GM12874 (cell line): ENCODE data around the gene ZNF827.

Source experiments
- CTCF ChIP-seq: IDR thresholded peaks from 2 replicates; pipeline ENCODE4 v1.5.1; 2011; ENCODE audit warnings: low read depth, mild to moderate bottlenecking, control low read depth, low read length, moderate library complexity; ENCODE audit not compliant: insufficient read depth

The ZNF827 gene

DNA sequence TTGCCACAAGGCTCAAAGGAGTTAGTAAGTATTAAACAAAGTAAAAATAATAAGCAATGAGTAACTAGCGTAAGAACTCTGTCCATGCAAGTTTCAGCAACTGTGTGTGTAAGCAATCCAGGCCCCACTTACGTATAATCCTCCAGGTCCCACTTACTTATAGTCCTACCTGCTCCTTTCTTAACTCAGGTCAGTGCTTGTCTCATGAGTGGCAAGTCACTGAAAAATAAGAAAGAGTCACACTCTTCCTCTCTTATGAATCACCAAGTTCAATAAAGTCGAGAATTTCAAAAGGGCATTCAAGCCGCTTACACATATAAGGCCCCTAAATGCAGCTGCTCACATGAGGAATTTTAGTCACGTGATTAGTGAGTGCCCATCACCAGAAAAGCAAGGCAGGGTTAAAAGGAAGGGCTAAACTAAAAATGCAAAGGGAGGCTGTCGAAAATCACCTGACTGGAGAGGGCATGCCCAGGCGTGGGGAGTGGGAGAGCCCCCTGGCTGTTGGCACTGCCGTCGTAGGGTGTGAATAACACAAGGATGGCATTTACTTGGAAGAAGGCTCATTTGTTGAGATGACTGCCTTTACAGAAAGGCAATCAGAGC, 58.2 kb downstream of the ZNF827 start:
- no peak for TF ChIP-seq CTCF

DNA sequence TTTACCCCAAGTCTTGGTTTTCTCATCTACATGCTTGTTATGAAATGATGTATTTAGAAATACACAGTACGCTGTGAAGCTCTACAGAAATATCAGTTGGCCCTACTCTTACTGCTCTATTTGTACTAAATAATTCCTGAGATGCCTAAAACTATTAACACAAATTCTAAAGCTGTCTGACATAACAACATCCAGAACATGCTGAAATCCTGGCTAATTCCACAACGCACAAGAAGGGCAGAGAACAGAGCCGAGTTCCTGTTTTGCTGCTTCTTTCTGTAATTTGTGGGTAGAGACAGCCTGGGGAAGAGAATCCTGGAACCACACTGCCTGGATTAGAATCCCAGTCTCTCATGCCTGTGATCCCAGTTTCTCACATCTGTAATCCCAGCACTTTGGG, 59.0 kb downstream of the ZNF827 start:
- TF ChIP-seq CTCF: no peak

DNA sequence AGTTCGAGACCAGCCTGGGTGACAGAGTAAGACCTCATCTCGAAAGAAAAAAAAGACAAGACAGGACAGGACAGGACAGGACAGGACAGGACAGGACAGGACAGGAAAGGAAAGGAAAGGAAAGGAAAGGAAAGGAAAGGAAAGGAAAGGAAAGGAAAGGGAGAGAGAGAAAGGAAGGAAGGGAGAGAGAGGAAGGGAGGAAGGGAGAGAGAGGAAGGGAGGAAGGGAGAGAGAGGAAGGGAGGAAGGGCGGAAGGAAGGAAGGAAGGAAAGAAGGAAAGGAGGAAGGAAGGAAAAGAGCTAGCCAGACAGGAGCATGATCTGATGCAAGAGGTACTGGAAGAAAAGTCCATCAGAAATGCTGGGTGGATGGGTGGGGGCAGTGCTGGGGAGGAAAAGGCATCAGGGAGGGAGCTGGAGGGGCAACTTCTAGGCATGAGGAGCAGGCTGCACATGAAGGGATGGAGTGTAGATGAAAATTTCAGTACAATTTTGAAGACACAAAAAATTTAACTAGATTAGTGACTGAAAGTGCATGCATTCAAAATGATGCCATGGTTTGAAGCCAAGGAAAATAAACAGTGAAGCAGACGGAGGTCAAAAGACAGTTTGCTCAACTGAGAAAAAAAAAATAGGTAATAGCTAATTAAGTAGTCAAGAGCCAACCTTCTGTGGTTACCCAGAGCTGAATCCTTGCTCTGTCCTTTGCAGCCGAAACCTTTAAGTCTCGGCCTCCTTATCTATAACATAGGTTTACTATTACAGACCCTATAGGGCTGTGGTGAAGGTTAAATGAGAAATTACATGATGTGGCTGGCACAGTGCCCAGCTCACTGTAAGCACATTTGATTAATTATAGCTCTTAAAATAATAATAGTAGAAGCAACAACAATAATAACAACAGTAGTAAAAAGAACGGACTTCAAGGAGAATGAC, 59.9 kb downstream of the ZNF827 start:
- TF ChIP-seq CTCF: no peak

DNA sequence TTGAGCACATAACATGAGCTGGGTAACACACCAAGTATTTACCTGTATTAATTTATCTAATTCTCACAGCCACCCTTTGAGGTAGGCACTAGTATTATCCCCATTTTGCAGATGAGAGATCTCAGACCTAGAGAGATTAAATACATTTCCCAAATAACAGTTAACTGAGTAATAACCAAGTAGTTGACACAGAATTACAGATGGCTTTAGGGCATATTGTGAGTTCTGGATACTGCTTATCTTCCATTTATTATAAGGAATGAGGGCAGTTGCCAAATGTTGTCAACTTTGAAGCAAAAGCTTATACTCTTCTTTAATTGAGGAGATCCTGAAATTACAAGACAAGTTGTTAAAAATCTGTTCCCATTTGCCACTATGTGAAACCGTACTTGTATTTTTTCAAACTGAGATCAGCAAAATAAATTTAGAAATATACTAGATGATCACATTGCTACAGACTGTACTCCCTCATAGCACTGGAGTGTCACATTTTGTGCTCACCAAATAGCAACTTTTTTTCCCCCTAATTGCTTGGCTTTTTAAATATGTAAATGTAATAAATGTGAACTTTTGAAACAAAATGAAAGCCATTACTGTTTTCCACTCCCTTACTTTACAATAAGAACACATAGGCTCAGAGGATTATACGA, 62.0 kb downstream of the ZNF827 start:
- no peak for TF ChIP-seq CTCF

GRCh38 chr4:145873901-145874300, 64.7 kb downstream of the ZNF827 start:
- TF ChIP-seq CTCF: no peak

GRCh38 chr4:145871209-145871608, 67.4 kb downstream of the ZNF827 start:
- TF ChIP-seq CTCF: no peak
